Measurements from ENCODE around the gene RAB18.

The RAB18 gene

GRCh38 chr10:27547482-27547881 is 43.4 kb downstream of the RAB18 start:
- POLR2A ChIA-PET, result no interaction called here
- no peak for DNase-seq (ENCODE audit: extremely low spot score)

GRCh38 chr10:27550823-27551222 is 46.7 kb downstream of the RAB18 start:
- no peak for TF ChIP-seq SUZ12 (IDR thresholded peaks at IDR 0.05)
- no peak for TF ChIP-seq SP1 (IDR thresholded peaks at IDR 0.05)
- no peak for TF ChIP-seq CTBP1 (IDR thresholded peaks at IDR 0.05; ENCODE audit: borderline replicate concordance)
- no peak for TF ChIP-seq ZNF384 (IDR thresholded peaks at IDR 0.05)
- no peak for TF ChIP-seq HDGF (IDR thresholded peaks at IDR 0.05; ENCODE audit: borderline replicate concordance)
- TF ChIP-seq LEF1 (IDR thresholded peaks at IDR 0.05; ENCODE audit: borderline replicate concordance), result no peak
- TF ChIP-seq, protein P1, sequence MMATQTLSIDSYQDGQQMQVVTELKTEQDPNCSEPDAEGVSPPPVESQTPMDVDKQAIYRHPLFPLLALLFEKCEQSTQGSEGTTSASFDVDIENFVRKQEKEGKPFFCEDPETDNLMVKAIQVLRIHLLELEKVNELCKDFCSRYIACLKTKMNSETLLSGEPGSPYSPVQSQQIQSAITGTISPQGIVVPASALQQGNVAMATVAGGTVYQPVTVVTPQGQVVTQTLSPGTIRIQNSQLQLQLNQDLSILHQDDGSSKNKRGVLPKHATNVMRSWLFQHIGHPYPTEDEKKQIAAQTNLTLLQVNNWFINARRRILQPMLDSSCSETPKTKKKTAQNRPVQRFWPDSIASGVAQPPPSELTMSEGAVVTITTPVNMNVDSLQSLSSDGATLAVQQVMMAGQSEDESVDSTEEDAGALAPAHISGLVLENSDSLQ (IDR thresholded peaks at IDR 0.05), result no peak
- no peak for TF ChIP-seq TARDBP (IDR thresholded peaks at IDR 0.05)
- no peak for TF ChIP-seq ARNT (IDR thresholded peaks at IDR 0.05)
- TF ChIP-seq L3MBTL2 (conservative IDR thresholded peaks at IDR 0.05), result no peak
- no peak for TF ChIP-seq FOXK2 (IDR thresholded peaks at IDR 0.05)
- no peak for TF ChIP-seq FOXA1 (IDR thresholded peaks at IDR 0.05)
- no peak for TF ChIP-seq ELF4 (IDR thresholded peaks at IDR 0.05)
- no peak for TF ChIP-seq NFRKB (IDR thresholded peaks at IDR 0.05)
- DNase-seq (ENCODE audit: extremely low spot score), result no peak
- ChIA-PET CTCF (no interaction called here), POLR2A (no interaction called here)

More at GRCh38 chr10:27547482-27547881, 43.4 kb downstream of the RAB18 start:
- TF ChIP-seq SP1 (IDR thresholded peaks at IDR 0.05) (no peak), ELF4 (IDR thresholded peaks at IDR 0.05) (no peak), ARNT (IDR thresholded peaks at IDR 0.05) (no peak), BHLHE40 (IDR thresholded peaks at IDR 0.05; ENCODE audit: borderline replicate concordance) (no peak), FOXA1 (IDR thresholded peaks at IDR 0.05) (no peak), HDGF (IDR thresholded peaks at IDR 0.05; ENCODE audit: borderline replicate concordance) (no peak), FOXM1 (IDR thresholded peaks at IDR 0.05; ENCODE audit: borderline replicate concordance) (no peak), LEF1 (IDR thresholded peaks at IDR 0.05; ENCODE audit: borderline replicate concordance) (no peak), NFRKB (IDR thresholded peaks at IDR 0.05) (no peak), TARDBP (IDR thresholded peaks at IDR 0.05) (no peak), L3MBTL2 (conservative IDR thresholded peaks at IDR 0.05) (no peak), FOXK2 (IDR thresholded peaks at IDR 0.05) (no peak), ZNF384 (IDR thresholded peaks at IDR 0.05) (no peak), CTBP1 (IDR thresholded peaks at IDR 0.05; ENCODE audit: borderline replicate concordance) (no peak), SUZ12 (IDR thresholded peaks at IDR 0.05) (no peak)
- TF ChIP-seq, protein P1 (IDR thresholded peaks at IDR 0.05), result no peak
- CTCF ChIA-PET, result no interaction called here

GRCh38 chr10:27558612-27559020 is 54.5 kb downstream of the RAB18 start:
- POLR2A ChIA-PET, result no interaction called here
- no peak for TF ChIP-seq SP1 (IDR thresholded peaks at IDR 0.05)
- TF ChIP-seq ZNF384 (IDR thresholded peaks at IDR 0.05), result no peak
- no peak for TF ChIP-seq HDGF (IDR thresholded peaks at IDR 0.05; ENCODE audit: borderline replicate concordance)
- no peak for TF ChIP-seq BHLHE40 (IDR thresholded peaks at IDR 0.05; ENCODE audit: borderline replicate concordance)
- TF ChIP-seq ELF4 (IDR thresholded peaks at IDR 0.05), result no peak
- TF ChIP-seq, protein P1 (IDR thresholded peaks at IDR 0.05), result no peak
- no peak for TF ChIP-seq CTBP1 (IDR thresholded peaks at IDR 0.05; ENCODE audit: borderline replicate concordance)
- TF ChIP-seq ARNT (IDR thresholded peaks at IDR 0.05), result no peak
- no peak for TF ChIP-seq SUZ12 (IDR thresholded peaks at IDR 0.05)
- no peak for TF ChIP-seq FOXM1 (IDR thresholded peaks at IDR 0.05; ENCODE audit: borderline replicate concordance)
- TF ChIP-seq LEF1 (IDR thresholded peaks at IDR 0.05; ENCODE audit: borderline replicate concordance), result no peak
- TF ChIP-seq TARDBP (IDR thresholded peaks at IDR 0.05), result no peak
- TF ChIP-seq L3MBTL2 (conservative IDR thresholded peaks at IDR 0.05), result no peak
- no peak for TF ChIP-seq NFRKB (IDR thresholded peaks at IDR 0.05)
- TF ChIP-seq FOXK2 (IDR thresholded peaks at IDR 0.05), result no peak
- CTCF ChIA-PET, result interaction anchor here (0.6 to 1.6 kb wide), 5 partner anchors 100 to 683 kb away, joined by 3 to 4 read pairs (median 4); no protein-coding TSS in a partner anchor
- peak; percentile 40 for DNase-seq (ENCODE audit: extremely low spot score)

GRCh38 chr10:27561334-27561733 is 57.2 kb downstream of the RAB18 start:
- ChIA-PET POLR2A (no interaction called here), CTCF (no interaction called here)
- TF ChIP-seq CTBP1 (IDR thresholded peaks at IDR 0.05; ENCODE audit: borderline replicate concordance) (no peak), NFRKB (IDR thresholded peaks at IDR 0.05) (no peak), ARNT (IDR thresholded peaks at IDR 0.05) (no peak), ZNF384 (IDR thresholded peaks at IDR 0.05) (no peak), FOXM1 (IDR thresholded peaks at IDR 0.05; ENCODE audit: borderline replicate concordance) (no peak), SUZ12 (IDR thresholded peaks at IDR 0.05) (no peak), FOXK2 (IDR thresholded peaks at IDR 0.05) (no peak), TARDBP (IDR thresholded peaks at IDR 0.05) (no peak), SP1 (IDR thresholded peaks at IDR 0.05) (no peak), ELF4 (IDR thresholded peaks at IDR 0.05) (no peak), L3MBTL2 (conservative IDR thresholded peaks at IDR 0.05) (no peak), LEF1 (IDR thresholded peaks at IDR 0.05; ENCODE audit: borderline replicate concordance) (no peak), HDGF (IDR thresholded peaks at IDR 0.05; ENCODE audit: borderline replicate concordance) (no peak)
- TF ChIP-seq, protein P1 (IDR thresholded peaks at IDR 0.05), result no peak
- DNase-seq (ENCODE audit: extremely low spot score), result no peak

DNA sequence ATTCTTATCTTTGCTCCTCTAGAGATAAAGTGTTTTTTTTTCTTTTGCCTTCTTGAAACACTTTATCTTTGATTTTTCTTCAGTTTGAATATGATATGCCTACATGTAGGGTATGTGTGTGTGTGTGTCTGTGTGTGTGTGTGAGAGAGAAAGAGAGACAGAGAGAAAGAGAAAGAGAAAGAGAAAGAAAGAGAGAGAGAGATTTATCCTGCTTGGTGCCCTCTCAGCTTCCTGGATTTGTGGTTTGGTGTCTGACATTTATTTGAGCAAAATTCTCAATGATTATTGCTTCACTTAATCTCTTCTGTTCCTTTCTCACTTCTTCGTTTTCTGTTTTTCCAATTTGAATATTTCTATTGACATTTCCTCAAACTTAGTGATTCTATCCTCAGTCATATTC is 60.3 kb downstream of the RAB18 start:
- TF ChIP-seq NFRKB (IDR thresholded peaks at IDR 0.05) (no peak), L3MBTL2 (conservative IDR thresholded peaks at IDR 0.05) (no peak), LEF1 (IDR thresholded peaks at IDR 0.05; ENCODE audit: borderline replicate concordance) (no peak), ZNF384 (IDR thresholded peaks at IDR 0.05) (no peak), FOXM1 (IDR thresholded peaks at IDR 0.05; ENCODE audit: borderline replicate concordance) (no peak), ARNT (IDR thresholded peaks at IDR 0.05) (no peak), HDGF (IDR thresholded peaks at IDR 0.05; ENCODE audit: borderline replicate concordance) (no peak), FOXK2 (IDR thresholded peaks at IDR 0.05) (no peak), TARDBP (IDR thresholded peaks at IDR 0.05) (no peak), SP1 (IDR thresholded peaks at IDR 0.05) (no peak)
- TF ChIP-seq, protein P1 (IDR thresholded peaks at IDR 0.05), result no peak
- POLR2A ChIA-PET, result no interaction called here
- no peak for DNase-seq (ENCODE audit: extremely low spot score)
- CTCF ChIA-PET, result no interaction called here

All from HEK293T (cell line).